Skin epidermis (tissue), 12 donors: Measurements from ENCODE around the gene HMGCS2.

ENCODE experiments used
- H3K27ac ChIP-seq, 21 experiments: fragments of 200-600 bp; sonication (generic) in 11 of 21; one replicate each; pipeline ENCODE4 v1.5.0; 2020; ENCODE audit warnings: mild to moderate bottlenecking in 3 of 21, inconsistent platforms in 2 of 21, moderate library complexity in 2 of 21
- H3K4me3 ChIP-seq, 7 experiments: fragments of 200-600 bp; sonication (generic) in 2 of 7; one replicate each; pipeline ENCODE4 v1.5.0; 2020; ENCODE audit warnings: inconsistent platforms in 2 of 7, mild to moderate bottlenecking in 2 of 7, moderate library complexity in 1 of 7

Gene HMGCS2

DNA sequence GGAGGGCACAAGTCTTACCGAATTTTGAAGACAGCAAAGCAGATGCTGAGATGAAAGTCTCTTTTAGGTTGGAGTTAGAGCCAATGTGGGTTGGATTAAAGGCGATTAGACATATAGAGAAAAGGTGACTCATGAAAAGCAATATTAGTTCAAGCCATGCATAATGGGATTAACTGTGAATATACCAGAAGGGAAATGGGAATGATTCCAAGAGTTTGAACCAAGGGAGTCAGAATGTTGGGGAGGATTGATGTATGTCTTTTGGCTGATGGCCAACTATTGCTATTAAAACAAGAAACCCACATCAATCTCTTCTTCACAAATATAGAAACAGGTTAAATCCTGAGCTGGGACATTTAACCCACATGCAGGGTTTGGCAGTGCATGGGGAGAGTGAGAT, 1.2 kb downstream of the HMGCS2 start:
- Histone ChIP-seq H3K4me3 (no peak overlapping the region), H3K27ac (no peak overlapping the region)

DNA sequence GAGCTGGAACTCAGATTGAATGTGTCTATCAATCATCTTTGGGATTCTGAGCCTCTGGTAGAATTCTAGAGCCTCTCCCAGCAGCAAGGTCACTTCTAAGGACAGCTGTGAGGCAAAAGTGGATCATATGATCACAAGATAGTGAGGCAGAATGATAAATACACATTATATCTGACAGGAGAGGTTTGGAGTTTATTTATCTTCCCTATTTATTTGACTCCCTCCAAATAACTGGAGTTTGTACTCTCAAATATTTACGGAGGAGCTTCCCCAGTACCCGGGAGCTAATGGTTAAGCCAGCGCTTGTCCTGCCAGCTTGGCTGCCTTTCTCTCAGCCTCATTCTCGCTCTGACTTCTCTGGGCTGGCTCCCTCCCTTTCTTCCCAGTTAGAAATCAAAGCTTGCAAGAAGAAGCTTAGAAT, 2.3 kb downstream of the HMGCS2 start:
- H3K27ac ChIP-seq = no peak overlapping the region
- no peak overlapping the region for H3K4me3 ChIP-seq

DNA sequence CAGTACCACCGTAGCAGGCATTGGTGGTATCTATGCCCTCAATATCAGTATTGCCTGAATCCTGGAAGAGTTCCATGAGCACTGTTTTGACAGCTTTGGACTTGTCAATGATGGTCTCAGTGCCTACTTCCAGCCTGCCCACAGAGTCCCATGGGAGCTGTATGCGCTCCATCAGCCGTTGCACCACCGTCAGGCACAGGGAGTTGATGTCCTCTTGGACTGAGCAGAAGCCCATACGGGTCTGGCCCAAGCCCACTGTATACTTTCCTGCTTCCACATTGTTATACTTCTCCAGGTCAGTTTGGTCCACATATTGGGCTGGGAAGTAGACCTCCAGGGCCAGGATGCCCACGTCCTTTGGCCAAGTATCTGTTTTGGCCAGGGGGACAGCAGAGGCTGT, 4.5 kb downstream of the HMGCS2 start:
- Histone ChIP-seq H3K4me3 (no peak overlapping the region), H3K27ac (no peak overlapping the region)

DNA sequence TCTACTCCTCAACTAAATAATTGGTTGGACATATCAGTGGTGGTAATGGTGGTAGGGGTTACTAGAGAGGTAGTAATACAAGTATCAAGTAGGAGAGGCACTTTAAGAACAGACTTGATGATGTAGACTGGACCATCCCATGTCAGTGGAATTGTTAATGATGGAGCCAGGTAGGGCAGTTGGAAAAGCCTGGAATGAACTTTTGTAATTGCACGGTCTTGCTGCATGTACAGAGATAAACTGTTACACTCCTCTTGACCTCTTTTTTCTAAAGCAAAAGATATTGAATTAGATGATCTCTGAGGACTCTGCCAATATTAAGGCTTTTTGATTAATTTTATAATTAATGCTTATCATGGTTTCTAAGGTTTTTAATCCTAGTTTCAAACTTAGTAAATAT, 5.8 kb downstream of the HMGCS2 start:
- no peak overlapping the region for H3K27ac ChIP-seq
- no peak overlapping the region for H3K4me3 ChIP-seq

DNA sequence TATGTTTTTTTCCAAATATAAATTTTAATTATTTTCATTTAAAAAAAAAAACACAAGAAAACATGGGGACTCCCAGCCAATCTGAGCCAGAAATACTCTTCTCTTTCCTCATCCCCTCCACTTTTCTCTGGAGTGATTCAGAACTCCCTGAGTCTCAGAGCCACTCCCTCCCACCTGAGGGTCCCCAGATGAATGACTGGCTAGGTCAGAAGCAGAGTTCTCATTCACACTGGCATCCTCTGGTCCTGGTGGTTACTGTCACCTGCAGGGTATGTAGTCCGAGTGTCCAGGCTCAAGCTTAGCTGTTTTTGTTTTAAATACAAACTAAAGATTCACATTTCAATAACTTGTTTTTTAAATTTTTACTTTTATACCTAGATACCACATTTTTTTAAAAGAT, 6.3 kb downstream of the HMGCS2 start:
- Histone ChIP-seq H3K4me3 (no peak overlapping the region), H3K27ac (no peak overlapping the region)

DNA sequence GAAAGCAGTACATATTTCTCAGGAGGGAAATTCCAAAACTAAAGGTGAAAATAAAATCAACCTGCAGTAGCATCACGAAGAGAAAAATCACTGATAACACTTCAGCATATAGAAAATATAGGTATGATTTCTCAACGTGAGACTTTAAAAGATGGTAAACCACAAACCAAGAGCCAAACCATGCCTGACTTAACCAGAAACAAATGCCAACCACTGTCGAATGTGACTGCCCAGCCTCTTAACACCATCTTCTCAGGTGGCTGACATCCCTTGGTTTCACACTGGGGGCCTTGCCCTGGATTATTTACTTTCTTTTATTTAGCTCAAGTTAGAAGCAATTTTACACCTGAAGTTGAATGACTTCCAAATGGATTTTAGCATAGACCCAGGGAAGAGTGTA, 10.1 kb downstream of the HMGCS2 start:
- H3K4me3 ChIP-seq = no peak overlapping the region
- H3K27ac ChIP-seq = no peak overlapping the region

DNA sequence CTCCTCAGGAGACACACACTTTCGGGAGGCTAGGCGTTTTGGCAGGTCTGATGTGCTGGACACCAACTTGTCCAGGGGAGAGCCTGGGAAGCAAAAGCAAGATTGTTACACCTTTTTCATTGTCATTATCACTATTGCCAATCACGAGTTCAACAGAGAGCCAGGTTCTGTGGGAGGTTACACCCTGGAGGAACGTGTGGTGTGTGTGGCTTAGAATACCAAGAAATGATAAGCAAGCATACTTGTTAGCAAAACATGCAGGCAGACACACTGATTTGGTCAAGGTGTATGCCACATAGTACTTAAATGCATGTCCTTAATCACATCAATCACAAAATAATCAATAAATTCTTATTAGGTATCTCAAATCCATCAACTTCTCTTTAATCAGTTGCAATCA, 16.1 kb downstream of the HMGCS2 start:
- Histone ChIP-seq H3K27ac (no peak overlapping the region), H3K4me3 (no peak overlapping the region)

DNA sequence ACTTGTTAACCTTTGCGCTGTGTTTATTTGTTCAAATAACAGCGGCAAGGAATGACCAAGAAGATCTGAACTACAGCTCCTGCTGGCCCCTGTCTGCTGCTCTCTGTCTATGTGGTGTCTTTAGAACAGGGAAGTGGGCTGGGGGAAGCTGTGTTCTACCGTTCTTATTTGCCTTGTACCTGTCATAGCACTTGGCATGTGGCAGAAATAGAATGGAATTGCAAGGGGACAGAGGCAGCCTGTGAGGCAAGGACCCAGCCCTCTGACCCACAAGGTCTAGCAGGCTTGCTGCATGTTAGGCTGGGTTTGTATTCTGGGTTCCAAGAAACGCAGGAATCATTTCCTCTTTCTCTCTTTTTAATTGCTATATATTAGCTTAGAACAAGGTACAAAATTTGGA, 20.7 kb downstream of the HMGCS2 start:
- no peak overlapping the region for H3K4me3 ChIP-seq
- H3K27ac ChIP-seq = no peak overlapping the region

DNA sequence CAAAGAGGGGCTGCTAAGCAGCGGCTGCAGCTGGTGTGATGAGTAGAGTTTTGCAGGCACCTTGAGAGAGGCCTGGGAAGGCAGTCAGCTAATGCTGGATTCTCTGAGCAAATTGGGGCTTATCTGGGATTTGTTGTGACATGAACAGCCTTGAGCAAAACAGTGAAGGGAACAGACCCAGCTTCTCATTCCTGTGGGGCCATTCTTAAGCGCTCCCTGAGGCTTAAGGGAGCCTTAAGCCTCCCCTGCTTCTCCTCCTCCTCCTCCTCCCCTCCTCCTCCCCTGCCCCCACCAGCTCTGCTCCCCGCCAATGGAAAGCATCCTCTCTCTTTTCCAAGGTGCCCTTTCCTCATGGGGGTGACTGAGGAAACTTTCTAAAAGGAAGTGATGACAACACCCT, 21.3 kb downstream of the HMGCS2 start:
- peak overlapping the region in 2 of 21 experiments; percentile 1 to 60 for H3K27ac ChIP-seq

DNA sequence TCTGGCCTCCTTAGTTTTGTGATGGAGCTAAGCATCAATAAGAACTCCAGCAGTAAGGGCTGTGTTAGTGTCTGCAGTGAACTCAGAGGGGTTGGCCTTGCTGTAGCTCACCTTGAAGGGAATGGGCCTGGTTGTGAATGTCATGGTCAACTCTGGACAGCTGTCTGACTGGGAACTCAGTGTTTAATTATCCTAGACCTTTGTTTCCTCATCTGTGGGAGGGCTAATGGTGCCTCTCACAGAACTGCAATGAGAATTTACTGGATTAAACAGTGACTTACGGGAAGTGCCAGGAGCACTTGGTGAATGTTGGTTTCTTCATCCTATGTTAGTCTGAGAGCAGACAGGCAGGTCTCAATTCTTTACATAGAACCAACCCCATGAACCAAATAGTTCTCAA, 23.7 kb downstream of the HMGCS2 start:
- H3K27ac ChIP-seq = no peak overlapping the region
- H3K4me3 ChIP-seq = no peak overlapping the region

More for the DNA sequence above, 21.3 kb downstream of the HMGCS2 start:
- no peak overlapping the region for H3K4me3 ChIP-seq

DNA sequence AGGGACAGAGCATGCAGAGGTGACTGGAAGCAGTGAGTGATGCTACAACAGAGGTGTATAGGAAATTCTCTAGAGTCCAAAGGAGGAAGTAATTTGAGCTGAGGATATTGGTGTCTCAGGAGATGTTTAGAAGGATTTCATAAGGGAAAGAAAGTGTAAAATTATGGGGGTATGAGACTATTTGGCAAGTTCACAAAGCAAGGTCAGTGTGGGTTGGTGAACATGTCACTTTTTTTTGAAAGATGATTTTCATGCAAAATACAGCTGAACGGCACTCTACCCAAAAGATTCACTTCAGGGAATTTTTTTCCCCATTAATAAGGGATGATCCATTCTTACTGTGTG, 24.1 kb downstream of the HMGCS2 start:
- no peak overlapping the region for H3K27ac ChIP-seq
- H3K4me3 ChIP-seq = no peak overlapping the region

DNA sequence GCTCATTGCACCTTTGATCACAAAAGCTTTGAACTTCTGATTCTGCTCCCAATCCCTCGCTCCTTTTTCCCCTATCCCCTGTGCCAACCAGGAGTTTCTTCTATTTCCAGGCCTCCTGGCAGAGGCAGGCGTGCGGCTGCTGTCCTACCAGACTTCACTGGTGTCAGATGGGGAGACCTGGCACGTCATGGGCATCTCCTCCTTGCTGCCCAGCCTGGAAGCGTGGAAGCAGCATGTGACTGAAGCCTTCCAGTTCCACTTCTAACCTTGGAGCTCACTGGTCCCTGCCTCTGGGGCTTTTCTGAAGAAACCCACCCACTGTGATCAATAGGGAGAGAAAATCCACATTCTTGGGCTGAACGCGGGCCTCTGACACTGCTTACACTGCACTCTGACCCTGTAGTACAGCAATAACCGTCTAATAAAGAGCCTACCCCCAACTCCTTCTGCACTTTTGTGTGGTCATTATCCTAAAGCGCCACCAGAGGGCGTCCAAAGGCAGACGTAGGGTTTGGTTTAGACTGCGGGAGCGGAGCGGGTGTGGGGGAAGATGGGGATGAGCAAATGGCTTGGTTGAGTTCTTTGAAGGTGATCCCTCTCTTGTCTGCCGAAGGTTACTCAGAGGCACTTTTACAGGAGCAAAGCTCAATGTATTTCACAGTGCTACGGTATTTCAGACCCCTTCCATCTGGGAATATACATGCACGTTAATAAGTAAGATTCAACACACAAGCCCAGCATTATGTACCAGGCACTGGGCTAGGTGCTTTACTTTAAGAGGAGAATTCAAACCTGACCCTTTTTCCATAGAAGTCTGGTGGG, 24.7 kb downstream of the HMGCS2 start:
- H3K27ac ChIP-seq = no peak overlapping the region
- no peak overlapping the region for H3K4me3 ChIP-seq

DNA sequence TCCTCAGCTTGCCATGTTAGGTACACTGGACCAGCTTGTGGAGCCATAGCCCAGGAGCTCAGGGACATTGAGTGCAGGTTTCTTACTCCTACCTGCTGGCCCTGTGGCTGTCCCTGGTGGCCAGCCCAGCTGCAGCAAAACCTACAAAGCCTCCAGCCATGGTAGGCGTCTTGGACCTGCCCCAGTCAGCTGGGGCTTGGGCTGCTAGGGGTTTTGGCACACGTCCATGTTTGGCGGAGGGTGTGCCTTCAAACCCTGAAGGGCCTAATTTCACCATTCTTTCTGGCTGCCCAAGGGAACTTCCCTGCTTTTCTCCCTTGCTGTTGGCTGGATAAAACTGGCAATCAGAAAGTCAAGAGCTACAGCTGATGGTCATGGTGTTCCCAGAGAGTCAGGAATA, 25.4 kb downstream of the HMGCS2 start:
- H3K27ac ChIP-seq = no peak overlapping the region
- H3K4me3 ChIP-seq = no peak overlapping the region

DNA sequence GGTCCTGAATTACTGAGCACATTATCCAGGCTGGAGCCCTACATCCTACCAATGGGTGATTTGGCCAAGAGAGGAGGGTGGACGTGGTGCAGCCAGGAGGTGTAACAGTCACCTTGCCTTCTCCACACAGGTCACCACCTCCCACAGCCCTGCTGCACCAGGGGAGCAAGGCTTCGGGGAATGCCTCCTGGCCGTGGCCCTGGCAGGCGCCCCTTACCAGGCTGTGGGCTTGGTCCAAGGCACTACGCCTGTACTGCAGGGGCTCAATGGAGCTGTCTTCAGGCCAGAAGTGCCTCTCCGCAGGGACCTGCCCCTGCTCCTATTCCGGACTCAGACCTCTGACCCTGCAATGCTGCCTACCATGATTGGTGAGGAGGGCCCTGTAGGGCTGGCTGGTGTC, 26.0 kb downstream of the HMGCS2 start:
- Histone ChIP-seq H3K27ac (peak overlapping the region in 2 of 21 experiments; percentile 5 to 44), H3K4me3 (no peak overlapping the region)

DNA sequence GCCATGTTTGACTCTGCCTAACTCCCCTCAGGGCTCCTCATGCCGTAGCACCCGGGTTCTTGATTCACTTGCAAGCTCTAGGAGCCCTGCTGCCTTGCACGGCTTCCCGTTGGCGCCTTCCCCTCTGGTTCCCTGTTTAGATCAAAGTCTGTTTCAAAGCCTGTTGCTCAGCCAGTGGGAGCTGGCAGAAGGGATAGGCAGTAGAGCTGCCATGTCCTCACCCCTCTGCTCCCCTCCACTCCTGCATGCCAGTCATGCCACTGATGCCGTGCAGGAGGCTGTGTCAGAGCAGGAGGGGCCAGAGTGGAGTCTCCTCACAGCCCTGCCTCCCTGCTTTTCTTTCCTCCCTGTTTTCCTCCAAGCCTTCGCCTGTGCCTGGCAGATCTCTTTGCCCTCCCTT, 26.5 kb downstream of the HMGCS2 start:
- H3K27ac ChIP-seq = peak overlapping the region in 2 of 21 experiments; percentile 31 to 44

DNA sequence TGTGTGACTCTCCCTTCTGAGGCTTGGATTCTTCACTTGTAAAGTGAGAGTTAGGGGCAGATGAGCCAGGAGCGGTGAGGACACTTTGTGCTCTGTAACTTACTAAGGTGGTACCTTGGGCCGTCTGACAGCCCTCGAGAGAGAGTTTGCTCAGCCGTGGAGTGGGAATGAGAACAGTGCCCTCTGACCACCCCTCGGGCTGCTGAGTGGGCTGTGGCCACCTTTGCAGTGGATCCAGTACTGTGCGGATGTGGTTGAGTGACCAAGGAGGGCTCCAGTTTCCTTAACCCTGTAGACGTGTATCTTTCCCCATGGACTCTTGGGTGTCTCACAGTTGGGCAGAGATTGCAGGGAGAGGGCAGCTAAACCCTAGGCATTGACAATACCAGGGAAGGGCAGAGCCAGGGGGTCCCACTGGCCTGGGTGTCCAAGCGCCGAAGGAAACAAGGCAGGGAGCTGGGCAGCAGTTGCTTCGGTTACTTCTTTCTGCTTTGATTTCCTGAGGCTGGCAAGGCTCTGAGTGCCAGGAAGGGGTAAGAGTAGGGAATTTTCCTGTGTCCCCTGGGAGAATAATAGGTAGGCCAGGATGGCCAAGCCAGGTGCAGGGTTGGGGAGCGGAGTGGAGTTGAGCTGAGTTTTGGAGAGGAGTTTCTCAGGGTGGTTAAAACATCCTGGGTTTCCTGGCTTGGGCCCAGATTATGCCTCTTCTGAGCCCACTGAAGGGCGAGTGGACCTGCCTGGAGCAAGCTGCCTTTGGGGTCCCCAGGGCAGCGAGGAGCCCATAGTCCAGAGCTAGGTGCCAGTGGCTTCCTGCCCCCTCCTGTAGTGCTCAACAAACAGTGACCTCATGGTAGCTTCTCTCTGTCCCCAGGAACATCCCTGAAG, 27.6 kb downstream of the HMGCS2 start:
- Histone ChIP-seq H3K4me3 (no peak overlapping the region), H3K27ac (peak overlapping the region in 1 of 21 experiments; percentile 43)

More for the DNA sequence above, 26.5 kb downstream of the HMGCS2 start:
- no peak overlapping the region for H3K4me3 ChIP-seq

DNA sequence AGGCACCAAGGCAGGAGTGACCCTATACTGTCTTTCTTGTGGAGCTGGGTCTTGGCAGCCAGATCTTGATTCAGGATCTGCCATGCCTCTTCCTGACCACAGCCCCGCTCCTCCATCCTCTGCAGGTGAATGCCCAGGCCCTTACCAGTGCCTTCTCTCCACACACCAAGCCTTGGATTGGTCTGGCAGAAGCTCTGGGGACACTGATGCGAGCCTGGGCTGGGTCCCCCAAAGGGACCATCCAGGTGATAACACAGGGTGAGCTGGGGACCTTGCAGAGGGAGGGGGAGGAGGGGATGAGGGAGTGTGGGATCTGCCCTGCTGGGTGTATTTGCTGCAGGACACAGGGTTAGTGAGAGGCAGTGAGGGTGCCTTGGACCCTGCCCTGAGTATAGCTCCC, 28.4 kb downstream of the HMGCS2 start:
- Histone ChIP-seq H3K27ac (no peak overlapping the region), H3K4me3 (no peak overlapping the region)

DNA sequence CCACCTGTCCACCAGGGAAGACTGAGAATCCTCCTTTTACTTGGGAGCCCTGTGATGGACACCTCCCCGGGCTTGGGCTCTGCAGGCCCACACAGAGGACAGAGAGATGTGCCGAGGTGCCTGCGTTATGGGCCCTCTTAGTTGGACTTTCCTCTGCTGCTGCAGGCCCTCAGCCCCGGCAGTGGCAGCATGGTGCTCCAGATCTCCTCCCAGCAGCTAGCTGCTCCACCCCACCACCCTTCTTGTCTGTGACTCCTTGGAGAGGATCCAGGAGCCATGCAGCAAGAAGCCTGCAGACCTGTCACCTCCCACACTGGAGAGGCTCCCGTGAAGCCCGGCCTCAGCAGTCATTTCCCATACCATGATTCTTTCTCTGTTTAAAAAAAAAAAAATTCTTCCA, 29.6 kb downstream of the HMGCS2 start:
- H3K27ac ChIP-seq = no peak overlapping the region

DNA sequence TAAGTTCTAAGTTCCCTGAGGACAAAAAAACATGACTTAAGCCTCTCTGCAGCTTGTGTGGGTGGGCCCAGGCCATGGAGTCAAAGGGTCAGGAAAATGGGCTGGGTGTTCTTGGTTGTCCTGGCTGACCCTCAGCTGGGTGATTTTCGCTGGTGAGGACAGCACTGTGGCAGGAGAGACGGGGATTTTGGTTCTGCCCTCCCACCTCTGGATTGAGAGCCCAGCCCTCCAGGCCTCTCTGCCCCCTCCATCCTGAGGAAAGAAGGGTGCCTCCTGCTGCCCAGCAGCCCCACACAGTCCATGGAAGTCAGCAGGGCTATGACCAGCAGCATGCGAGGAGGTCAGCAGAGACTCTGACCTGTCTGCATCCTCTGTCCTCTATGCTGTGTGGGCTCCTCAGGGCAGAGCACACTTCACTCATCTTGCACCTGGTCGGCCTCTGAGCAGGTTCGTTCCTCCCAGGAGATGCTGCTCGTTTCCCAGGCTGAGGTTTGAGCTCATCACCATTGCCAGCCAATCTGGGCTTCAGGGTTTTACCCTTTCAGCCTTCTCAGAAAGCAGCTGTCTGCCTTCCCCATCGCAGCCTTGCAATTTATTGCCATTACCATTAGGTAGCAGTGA, 30.5 kb downstream of the HMGCS2 start:
- no peak overlapping the region for H3K4me3 ChIP-seq
- peak overlapping the region in 2 of 21 experiments; percentile 11 to 29 for H3K27ac ChIP-seq

More for the DNA sequence above, 29.6 kb downstream of the HMGCS2 start:
- H3K4me3 ChIP-seq = no peak overlapping the region

DNA sequence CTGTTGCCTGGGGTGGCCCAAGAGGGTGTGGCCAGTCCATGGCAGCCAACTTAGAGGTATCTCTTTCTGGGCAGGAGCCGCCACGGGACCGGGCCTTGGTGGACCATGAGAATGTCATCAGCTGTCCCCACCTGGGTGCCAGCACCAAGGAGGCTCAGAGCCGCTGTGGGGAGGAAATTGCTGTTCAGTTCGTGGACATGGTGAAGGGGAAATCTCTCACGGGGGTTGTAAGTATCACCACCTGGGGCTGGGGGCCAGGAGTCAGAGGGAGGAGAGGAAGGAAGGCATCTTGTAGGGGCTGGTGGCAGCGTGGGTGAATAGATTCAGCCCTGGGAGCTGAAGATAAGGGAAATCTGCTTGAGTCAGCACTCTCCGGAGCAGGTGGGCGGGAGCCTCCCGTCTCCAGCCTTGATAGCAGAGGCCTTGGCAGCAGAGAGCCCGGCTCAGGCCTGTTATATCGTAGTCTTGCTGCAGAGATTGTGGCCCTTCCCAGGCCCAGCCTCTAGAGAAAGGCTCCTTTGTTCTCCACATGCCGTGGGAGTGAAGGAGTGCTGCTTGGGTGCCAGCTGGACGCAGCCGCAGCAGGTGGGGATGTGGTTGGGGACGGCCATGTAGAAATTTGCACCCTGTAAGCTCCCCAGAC, 31.5 kb downstream of the HMGCS2 start:
- H3K4me3 ChIP-seq = no peak overlapping the region
- H3K27ac ChIP-seq = peak overlapping the region in 8 of 21 experiments; percentile 20 to 73 (median 62)
